ENCODE results near the gene CKAP2L.

CKAP2L gene

DNA sequence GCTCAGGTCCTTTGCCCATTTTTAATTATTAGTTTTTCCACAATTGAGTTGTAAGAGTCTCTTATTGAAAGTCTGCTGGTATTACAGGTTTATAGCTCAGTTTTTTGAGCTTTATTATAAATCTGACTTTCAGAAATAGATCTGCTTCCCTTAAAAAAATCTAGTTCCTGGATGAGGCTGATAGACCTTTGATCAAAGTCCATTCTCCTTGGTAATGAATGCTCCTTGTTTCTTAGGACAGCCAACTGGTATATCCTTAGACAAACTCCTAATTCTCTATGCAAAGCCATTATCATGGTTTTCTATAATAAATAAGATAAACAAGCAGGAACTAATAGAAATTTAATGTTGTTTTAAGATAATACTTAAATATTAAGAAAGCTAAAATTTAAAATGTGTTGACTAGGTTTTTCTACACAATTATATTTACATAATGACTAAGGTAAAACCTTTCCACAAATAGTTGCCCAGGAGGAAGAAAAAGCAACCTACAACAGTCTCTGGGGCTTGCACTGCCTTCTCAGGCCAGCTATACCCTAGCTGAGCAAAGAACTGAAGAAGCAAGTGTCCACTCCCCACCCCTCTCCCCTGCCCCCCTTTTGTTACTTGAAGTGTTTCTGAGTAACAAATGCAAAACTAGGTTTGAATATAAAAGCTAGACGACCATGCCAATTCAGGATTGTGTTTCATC is 26.7 kb downstream of the CKAP2L start:
- Histone ChIP-seq H3K27me3 (no peaks in the 10 kb centered on the region), H3K36me3 (peaks cover 4% of the 10 kb centered on the region; the same call in 1 of the 2 replicates), H3K4me3 (ENCODE audit: low read depth, low read length) (no peak overlapping the region), H3K4me1 (no peaks in the 10 kb centered on the region), H3K9me3 (no peaks in the 10 kb centered on the region)
- no peak for DNase-seq
- TF ChIP-seq, protein P1, sequence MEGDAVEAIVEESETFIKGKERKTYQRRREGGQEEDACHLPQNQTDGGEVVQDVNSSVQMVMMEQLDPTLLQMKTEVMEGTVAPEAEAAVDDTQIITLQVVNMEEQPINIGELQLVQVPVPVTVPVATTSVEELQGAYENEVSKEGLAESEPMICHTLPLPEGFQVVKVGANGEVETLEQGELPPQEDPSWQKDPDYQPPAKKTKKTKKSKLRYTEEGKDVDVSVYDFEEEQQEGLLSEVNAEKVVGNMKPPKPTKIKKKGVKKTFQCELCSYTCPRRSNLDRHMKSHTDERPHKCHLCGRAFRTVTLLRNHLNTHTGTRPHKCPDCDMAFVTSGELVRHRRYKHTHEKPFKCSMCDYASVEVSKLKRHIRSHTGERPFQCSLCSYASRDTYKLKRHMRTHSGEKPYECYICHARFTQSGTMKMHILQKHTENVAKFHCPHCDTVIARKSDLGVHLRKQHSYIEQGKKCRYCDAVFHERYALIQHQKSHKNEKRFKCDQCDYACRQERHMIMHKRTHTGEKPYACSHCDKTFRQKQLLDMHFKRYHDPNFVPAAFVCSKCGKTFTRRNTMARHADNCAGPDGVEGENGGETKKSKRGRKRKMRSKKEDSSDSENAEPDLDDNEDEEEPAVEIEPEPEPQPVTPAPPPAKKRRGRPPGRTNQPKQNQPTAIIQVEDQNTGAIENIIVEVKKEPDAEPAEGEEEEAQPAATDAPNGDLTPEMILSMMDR (IDR thresholded peaks at IDR 0.05; ENCODE audit: low read depth, low read length): no peak

DNA sequence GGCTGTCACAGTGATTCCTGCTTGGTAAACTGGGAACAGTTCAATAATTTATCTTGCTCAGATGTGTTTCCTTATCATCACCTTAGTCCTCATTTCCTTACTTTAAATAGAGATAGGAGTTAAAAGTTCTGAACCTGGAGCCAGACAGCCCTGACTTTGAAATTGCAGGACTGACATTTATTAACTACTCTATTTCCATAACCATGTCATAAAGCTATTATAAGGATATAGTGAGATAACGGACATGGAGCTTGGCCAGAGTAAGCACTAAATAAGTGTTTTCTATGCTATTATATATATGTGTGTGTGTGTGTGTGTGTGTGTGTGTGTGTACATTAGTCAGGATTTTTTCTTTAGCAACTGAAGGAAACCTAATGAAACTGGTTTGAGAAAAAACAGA is 30.5 kb downstream of the CKAP2L start:
- TF ChIP-seq, protein P1 (IDR thresholded peaks at IDR 0.05; ENCODE audit: low read depth, low read length): no peak
- Histone ChIP-seq H3K4me1 (no peaks in the 10 kb centered on the region), H3K36me3 (no peaks in the 10 kb centered on the region), H3K4me3 (ENCODE audit: low read depth, low read length) (no peak overlapping the region), H3K27me3 (no peaks in the 10 kb centered on the region), H3K9me3 (no peaks in the 10 kb centered on the region)
- no peak for DNase-seq

DNA sequence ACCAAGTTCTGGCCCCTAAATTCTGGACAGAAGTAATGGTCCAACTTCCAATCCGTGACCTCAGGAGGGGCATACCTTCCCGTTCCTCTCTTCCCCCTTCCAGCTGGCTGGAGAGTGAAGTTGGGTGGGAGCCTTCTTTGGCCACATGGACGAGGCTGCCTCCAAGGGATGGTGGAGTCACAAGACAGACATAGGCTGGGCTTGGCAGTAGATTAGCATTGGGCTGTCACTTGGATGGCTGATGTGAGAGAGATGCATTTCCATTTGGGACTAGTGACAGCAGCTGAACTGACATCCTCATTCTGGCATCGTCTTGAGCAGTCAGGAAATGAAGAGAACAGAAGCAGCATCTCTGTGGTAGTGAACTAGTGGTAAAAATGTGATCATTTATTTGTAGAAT is 31.0 kb downstream of the CKAP2L start:
- DNase-seq: no peak
- Histone ChIP-seq H3K4me1 (no peaks in the 10 kb centered on the region), H3K9me3 (no peaks in the 10 kb centered on the region), H3K36me3 (no peaks in the 10 kb centered on the region), H3K4me3 (ENCODE audit: low read depth, low read length) (no peak overlapping the region), H3K27me3 (no peaks in the 10 kb centered on the region)
- TF ChIP-seq, protein P1 (IDR thresholded peaks at IDR 0.05; ENCODE audit: low read depth, low read length): no peak

DNA sequence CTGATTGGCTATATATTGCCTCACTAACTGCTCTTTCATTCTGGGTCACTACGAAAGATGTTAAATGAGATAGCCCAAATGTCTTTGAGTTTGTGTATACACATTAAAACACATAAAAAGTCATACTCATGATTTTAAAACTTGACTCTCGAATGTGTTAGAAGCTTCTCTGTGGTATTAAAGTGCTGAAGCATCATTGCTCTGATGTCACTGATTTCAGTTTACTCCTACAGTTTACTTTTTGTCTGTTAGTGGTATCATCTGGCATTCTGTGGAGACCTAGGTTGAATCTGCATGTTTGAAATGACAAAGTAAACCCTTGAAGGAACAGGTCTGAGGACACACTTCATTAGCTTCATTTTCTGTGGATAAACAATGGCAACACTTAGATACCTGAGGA is 32.9 kb downstream of the CKAP2L start:
- Histone ChIP-seq H3K9me3 (no peaks in the 10 kb centered on the region), H3K4me1 (no peaks in the 10 kb centered on the region), H3K4me3 (ENCODE audit: low read depth, low read length) (no peak overlapping the region), H3K27me3 (no peaks in the 10 kb centered on the region), H3K36me3 (no peaks in the 10 kb centered on the region)
- TF ChIP-seq, protein P1 (IDR thresholded peaks at IDR 0.05; ENCODE audit: low read depth, low read length): no peak
- DNase-seq: no peak

DNA sequence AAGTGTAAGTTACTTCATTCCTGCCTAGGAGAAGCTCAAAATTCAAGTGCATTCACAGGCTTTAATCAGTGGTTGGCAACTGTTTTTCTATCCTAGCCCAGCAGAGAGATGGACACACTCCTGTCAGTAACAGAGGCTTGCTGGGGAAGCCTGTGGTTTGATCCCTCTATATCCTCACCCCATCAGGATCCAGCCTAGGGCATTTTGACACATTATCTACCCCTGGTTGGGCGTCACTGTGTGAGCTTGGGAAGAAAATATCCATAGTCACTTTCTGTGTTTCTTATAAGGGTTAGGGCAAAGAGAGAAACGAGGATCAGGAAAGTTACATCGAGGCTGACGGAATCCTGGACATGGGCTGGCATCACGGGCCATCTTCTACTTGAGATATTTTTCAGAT is 33.6 kb downstream of the CKAP2L start:
- no peaks in the 10 kb centered on the region for H3K27me3 ChIP-seq
- TF ChIP-seq, protein P1 (IDR thresholded peaks at IDR 0.05; ENCODE audit: low read depth, low read length): no peak

DNA sequence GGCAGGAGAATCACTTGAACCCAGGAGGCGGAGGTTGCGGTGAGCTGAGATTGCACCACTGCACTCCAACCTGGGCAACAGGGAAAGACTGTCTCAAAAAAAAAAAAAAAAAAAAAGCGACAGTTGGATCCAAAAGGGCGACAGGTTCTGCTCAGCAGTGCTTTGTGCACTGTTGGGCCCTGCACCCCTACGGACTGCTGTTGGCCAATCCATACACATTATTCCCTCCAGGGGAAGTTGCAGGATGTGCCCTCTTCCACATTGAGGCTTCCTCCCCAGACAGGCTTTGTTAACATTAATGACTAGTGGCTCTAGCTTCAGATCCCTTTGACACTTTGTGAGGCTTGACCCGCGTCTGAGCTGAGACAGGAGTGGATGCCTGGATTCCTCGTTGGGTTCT is 34.2 kb downstream of the CKAP2L start:
- H3K27me3 ChIP-seq: no peaks in the 10 kb centered on the region
- TF ChIP-seq, protein P1 (IDR thresholded peaks at IDR 0.05; ENCODE audit: low read depth, low read length): no peak
- H3K4me1 ChIP-seq: no peaks in the 10 kb centered on the region
- no peak for DNase-seq
- H3K36me3 ChIP-seq: no peaks in the 10 kb centered on the region
- no peaks in the 10 kb centered on the region for H3K9me3 ChIP-seq
- no peak overlapping the region for H3K4me3 ChIP-seq (ENCODE audit: low read depth, low read length)

More for the DNA sequence above, 33.6 kb downstream of the CKAP2L start:
- no peaks in the 10 kb centered on the region for H3K4me1 ChIP-seq
- no peak for DNase-seq
- no peak overlapping the region for H3K4me3 ChIP-seq (ENCODE audit: low read depth, low read length)
- no peaks in the 10 kb centered on the region for H3K36me3 ChIP-seq
- no peaks in the 10 kb centered on the region for H3K9me3 ChIP-seq
